GM23248 (cell line): Measurements from ENCODE around the gene MYO7B.

Experiments
- EZH2 ChIP-seq: fragments of 200-600 bp; sonication (generic); IDR thresholded peaks from 2 replicates; pipeline ENCODE4 v1.6.1; 2018; ENCODE audit warnings: antibody characterized with exemption, mild to moderate bottlenecking; ENCODE audit not compliant: insufficient read depth, poor library complexity, severe bottlenecking
- EZH2phosphoT487 ChIP-seq: fragments of 200-600 bp; sonication (generic); IDR thresholded peaks from 2 replicates; pipeline ENCODE4 v1.6.1; 2018; ENCODE audit warnings: antibody characterized with exemption, moderate library complexity, mild to moderate bottlenecking, low read depth; ENCODE audit not compliant: insufficient read depth

- TF ChIP-seq EZH2 (no peak), EZH2phosphoT487 (no peak)
These were observed 74.3 kb downstream of the MYO7B start for GRCh38 chr2:127609818-127610217.
